PC-3 (cell line): ENCODE measurements around the gene CDH4. TPM values are rescaled to one million over a fixed set of nuclear protein-coding genes. Genes with fewer than 3 reads are reported as not detected.

ENCODE experiments used
- ATAC-seq: fragments of 200-7000 bp; cut with Tn5 transposase; 2 replicates; pipeline ENCODE4 v1.9.1; 2020; ENCODE audit warnings: mild to moderate bottlenecking, moderate library complexity
- BruUV-seq: library from RNA; stranded (reverse); fragments of 400-500 nt; replicated peaks from 2 replicates; lab custom pipeline; 2021; lab: Mats Ljungman, UMichigan
- CTCF ChIA-PET: fragments of 300-600 bp; sonication (Branson Sonifier 250); formaldehyde crosslinking; loops from one replicate; lab custom pipeline; 2022; ENCODE audit warnings: antibody characterized with exemption; lab: Charles Lee
- POLR2A ChIA-PET: fragments of 300-600 bp; sonication (Branson Sonifier 250); formaldehyde crosslinking; loops from one replicate; lab custom pipeline; 2022; ENCODE audit warnings: antibody characterized with exemption; ENCODE audit not compliant: unreplicated experiment; lab: Charles Lee
- DNase-seq: peaks from one replicate; pipeline ENCODE4 v3.0.0-alpha.2; 2015
- H2AFZ ChIP-seq: fragments of 300-600 bp; sonication (generic); 2 replicates; pipeline ENCODE4 v1.6.0; 2016; ENCODE audit warnings: antibody characterized with exemption, low read length
- H3F3A ChIP-seq: fragments of 300-600 bp; sonication (generic); one replicate; pipeline ENCODE4 v1.6.0; 2017; ENCODE audit warnings: antibody characterized with exemption, low read length, control low read depth, mild to moderate bottlenecking; ENCODE audit not compliant: unreplicated experiment
- H3K27ac ChIP-seq: fragments of 300-600 bp; sonication (generic); 2 replicates; pipeline ENCODE4 v1.5.1; 2016; ENCODE audit warnings: mild to moderate bottlenecking, low read length
- H3K27me3 ChIP-seq: fragments of 300-600 bp; sonication (generic); 2 replicates; pipeline ENCODE4 v1.6.1; 2016; ENCODE audit warnings: low read length, mixed read lengths
- H3K36me3 ChIP-seq: fragments of 300-600 bp; sonication (generic); 2 replicates; pipeline ENCODE4 v1.6.1; 2016; ENCODE audit warnings: low read depth, mixed run types, low read length, mixed read lengths
- H3K4me1 ChIP-seq: fragments of 300-600 bp; sonication (generic); 2 replicates; pipeline ENCODE4 v1.5.1; 2016; ENCODE audit warnings: low read length; ENCODE audit not compliant: insufficient read depth
- H3K4me2 ChIP-seq: fragments of 300-600 bp; sonication (generic); 2 replicates; pipeline ENCODE4 v1.6.0; 2016; ENCODE audit warnings: low read length
- H3K4me3 ChIP-seq: fragments of 300-600 bp; sonication (generic); 2 replicates; pipeline ENCODE4 v1.5.1; 2016; ENCODE audit warnings: mild to moderate bottlenecking, low read length, mixed read lengths
- H3K79me2 ChIP-seq: fragments of 300-600 bp; sonication (generic); 2 replicates; pipeline ENCODE4 v1.6.1; 2017; ENCODE audit warnings: low read length, mixed read lengths
- H3K9ac ChIP-seq: fragments of 300-600 bp; sonication (generic); 2 replicates; pipeline ENCODE4 v1.6.0; 2016; ENCODE audit warnings: mild to moderate bottlenecking, low read length
- H3K9me2 ChIP-seq: fragments of 300-600 bp; sonication (generic); replicated peaks from 2 replicates; pipeline ENCODE4 v1.6.1; 2016; ENCODE audit warnings: mixed run types, low read length, mixed read lengths
- H3K9me3 ChIP-seq: fragments of 300-600 bp; sonication (generic); 2 replicates; pipeline ENCODE4 v1.6.1; 2016; ENCODE audit warnings: low read length, mixed read lengths
- H4K20me1 ChIP-seq: fragments of 300-600 bp; sonication (generic); 2 replicates; pipeline ENCODE4 v1.6.1; 2016; ENCODE audit warnings: low read length, mixed read lengths
- EZH2 ChIP-seq: fragments of 300-600 bp; sonication (generic); IDR thresholded peaks from one replicate; pipeline ENCODE4 v1.6.1; 2017; ENCODE audit warnings: antibody characterized with exemption, mild to moderate bottlenecking, low read length; ENCODE audit not compliant: unreplicated experiment
- EZH2phosphoT487 ChIP-seq: fragments of 300-600 bp; sonication (generic); IDR thresholded peaks from 2 replicates; pipeline ENCODE4 v1.6.1; 2018; ENCODE audit warnings: mild to moderate bottlenecking, antibody characterized with exemption, low read length, borderline replicate concordance
- intact Hi-C: fragments of 100-400 bp; cut with micrococcal nuclease; formaldehyde crosslinking; loops from 2 replicates; pipeline ENCODE4 v1.9.0; 2023
- total RNA-seq: library from RNA; depleted of rRNA; stranded (reverse); fragments of >200 nt; gene quantifications from 2 replicates; pipeline ENCODE4 v1.2.3, GENCODE V29; 2014
- TF ChIP-seq, protein P1 (sequence below): fragments of 300-600 bp; sonication (generic); conservative IDR thresholded peaks from 2 replicates; pipeline ENCODE4 v1.5.1; 2017; ENCODE audit warnings: antibody characterized with exemption, low read depth, mild to moderate bottlenecking, low read length

Gene CDH4
- total RNA-seq, 1 experiment from 2014 or later = not detected

- H2AFZ ChIP-seq = no peak overlapping the region
- no peaks in the 10 kb centered on the region for H3F3A ChIP-seq
- ChIA-PET POLR2A (no interaction called here), CTCF (no interaction called here)
- H3K9me3 ChIP-seq = no peaks in the 10 kb centered on the region
- no peak for DNase-seq
- H4K20me1 ChIP-seq = no peaks in the 10 kb centered on the region
- H3K27me3 ChIP-seq = peaks cover 69% of the 10 kb centered on the region
- intact Hi-C loops = no loop called here
- no peak for ATAC-seq
- H3K4me2 ChIP-seq = no peak overlapping the region
- no peaks in the 10 kb centered on the region for H3K9me2 ChIP-seq
- no peak overlapping the region for H3K9ac ChIP-seq
- TF ChIP-seq EZH2 = no peak
- no peak for TF ChIP-seq EZH2phosphoT487
- TF ChIP-seq, protein P1, sequence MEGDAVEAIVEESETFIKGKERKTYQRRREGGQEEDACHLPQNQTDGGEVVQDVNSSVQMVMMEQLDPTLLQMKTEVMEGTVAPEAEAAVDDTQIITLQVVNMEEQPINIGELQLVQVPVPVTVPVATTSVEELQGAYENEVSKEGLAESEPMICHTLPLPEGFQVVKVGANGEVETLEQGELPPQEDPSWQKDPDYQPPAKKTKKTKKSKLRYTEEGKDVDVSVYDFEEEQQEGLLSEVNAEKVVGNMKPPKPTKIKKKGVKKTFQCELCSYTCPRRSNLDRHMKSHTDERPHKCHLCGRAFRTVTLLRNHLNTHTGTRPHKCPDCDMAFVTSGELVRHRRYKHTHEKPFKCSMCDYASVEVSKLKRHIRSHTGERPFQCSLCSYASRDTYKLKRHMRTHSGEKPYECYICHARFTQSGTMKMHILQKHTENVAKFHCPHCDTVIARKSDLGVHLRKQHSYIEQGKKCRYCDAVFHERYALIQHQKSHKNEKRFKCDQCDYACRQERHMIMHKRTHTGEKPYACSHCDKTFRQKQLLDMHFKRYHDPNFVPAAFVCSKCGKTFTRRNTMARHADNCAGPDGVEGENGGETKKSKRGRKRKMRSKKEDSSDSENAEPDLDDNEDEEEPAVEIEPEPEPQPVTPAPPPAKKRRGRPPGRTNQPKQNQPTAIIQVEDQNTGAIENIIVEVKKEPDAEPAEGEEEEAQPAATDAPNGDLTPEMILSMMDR = no peak
- H3K79me2 ChIP-seq = no peaks in the 10 kb centered on the region
- H3K4me1 ChIP-seq = no peaks in the 10 kb centered on the region
- BruUV-seq = no TSS peak
- no peak overlapping the region for H3K27ac ChIP-seq
- H3K4me3 ChIP-seq = no peak overlapping the region
- H3K36me3 ChIP-seq = no peaks in the 10 kb centered on the region
These were observed 515.0 kb downstream of the CDH4 start for GRCh38 chr20:61766921-61767610.

- Histone ChIP-seq H3K9me3 (no peaks in the 10 kb centered on the region), H3K9me2 (no peaks in the 10 kb centered on the region), H3K4me2 (no peak overlapping the region), H2AFZ (no peak overlapping the region), H4K20me1 (no peaks in the 10 kb centered on the region), H3K27me3 (peaks cover 69% of the 10 kb centered on the region), H3K4me3 (no peak overlapping the region), H3K4me1 (no peaks in the 10 kb centered on the region), H3K79me2 (no peaks in the 10 kb centered on the region), H3F3A (no peaks in the 10 kb centered on the region), H3K36me3 (no peaks in the 10 kb centered on the region), H3K27ac (no peak overlapping the region), H3K9ac (no peak overlapping the region)
- no peak for DNase-seq
- intact Hi-C loops = no loop called here
- TF ChIP-seq EZH2 = no peak
- TF ChIP-seq, protein P1 = no peak
- TF ChIP-seq EZH2phosphoT487 = no peak
- ATAC-seq = no peak
- ChIA-PET POLR2A (no interaction called here), CTCF (no interaction called here)
- no TSS peak for BruUV-seq
These were observed 515.9 kb downstream of the CDH4 start for GRCh38 chr20:61767761-61768494.
